NCI-H187 treated with DMSO at 0.1 percent for 48 hours (cell line): Measurements from ENCODE around the gene PCNX2.
A peak's percentile ranks its signal among the peaks of the same experiment; 100 is the strongest.

Experiments
- DNase-seq: peaks from one replicate; lab custom pipeline; 2025; lab: John Stamatoyannopoulos, UW

PCNX2 gene, protein sequence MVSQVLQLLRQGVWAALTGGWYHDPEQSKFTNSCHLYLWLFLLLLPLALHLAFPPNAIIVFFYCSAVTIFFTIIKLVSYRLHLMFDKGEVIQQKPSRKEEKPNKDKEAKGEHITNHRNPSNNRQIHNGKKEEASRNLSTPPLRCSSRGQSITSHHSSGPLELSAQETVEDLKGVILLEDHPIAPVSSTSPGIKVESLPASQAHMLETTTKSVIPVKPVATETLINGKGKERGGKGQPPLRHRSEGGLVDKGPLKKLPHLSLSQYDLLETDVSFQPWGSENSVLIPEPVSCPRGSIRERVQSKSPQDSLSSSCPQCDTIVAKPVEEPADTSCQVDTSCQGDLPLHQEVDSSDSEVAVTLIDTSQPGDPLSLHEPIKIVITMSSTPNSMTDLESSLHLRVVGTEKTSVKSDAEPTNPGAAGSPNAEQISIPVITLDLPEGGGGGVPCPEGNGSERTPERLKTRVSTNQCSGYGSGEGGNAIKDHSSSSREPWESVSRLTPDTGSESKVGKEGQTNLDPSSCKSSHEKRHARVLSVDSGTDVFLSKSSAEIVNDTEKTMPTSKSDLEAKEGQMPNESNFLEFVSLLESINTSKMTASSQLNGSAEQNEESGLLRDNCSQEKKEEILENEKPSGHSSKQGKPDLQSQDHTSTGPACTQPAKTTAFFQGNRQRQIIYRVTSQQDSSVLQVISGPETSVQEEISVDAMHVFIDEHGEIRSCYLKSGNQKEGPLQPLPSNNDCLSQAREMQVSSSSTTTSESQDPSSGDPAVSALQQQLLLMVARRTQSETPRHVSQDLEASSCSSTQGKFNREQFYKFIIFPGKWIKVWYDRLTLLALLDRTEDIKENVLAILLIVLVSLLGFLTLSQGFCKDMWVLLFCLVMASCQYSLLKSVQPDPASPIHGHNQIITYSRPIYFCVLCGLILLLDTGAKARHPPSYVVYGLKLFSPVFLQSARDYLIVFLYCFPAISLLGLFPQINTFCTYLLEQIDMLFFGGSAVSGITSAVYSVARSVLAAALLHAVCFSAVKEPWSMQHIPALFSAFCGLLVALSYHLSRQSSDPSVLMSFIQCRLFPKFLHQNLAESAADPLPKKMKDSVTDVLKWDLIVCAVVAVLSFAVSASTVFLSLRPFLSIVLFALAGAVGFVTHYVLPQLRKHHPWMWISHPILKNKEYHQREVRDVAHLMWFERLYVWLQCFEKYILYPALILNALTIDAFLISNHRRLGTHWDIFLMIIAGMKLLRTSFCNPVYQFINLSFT (N-terminal part only)

GRCh38 chr1:233295237-233295974 lies at the start of gene PCNX2:
Gene PCNX2 (minus strand): TSS chr1:233295725. CDS start chr1:233295478, 247 bp downstream.
- DNase-seq = no peak

- no peak for DNase-seq
These were observed 47.7 kb upstream of the PCNX2 start for GRCh38 chr1:233343262-233343661.

GRCh38 chr1:233342086-233342485 lies 46.6 kb upstream of the PCNX2 start:
- DNase-seq = no peak

DNA sequence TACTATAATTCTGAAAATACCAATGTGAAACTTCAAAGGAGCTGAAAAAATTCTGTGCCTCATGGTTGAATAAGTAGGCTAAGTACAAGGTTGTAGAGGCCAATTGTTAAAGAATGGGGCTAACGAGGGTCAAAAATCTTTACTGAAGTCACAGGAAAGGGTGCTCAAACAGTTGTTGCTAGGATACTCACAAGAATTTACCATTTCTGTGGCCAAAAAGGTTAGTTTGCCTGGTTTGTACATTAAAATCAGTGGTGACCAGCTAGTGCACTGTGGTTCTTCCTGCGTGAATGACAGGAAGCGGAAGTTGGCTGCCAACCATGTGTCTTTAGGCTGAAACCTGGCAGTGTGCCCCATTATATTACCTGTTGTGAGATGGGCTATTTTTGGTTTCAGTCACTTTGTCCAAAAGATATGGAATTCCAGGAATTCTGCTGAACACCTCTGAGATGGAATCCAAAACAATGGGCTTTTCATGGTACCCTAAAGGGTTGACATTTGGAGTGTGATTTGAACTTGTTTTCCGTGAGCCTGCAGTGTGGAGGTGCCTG lies 45.5 kb upstream of the PCNX2 start:
- no peak for DNase-seq

- no peak for DNase-seq
These were observed 44.6 kb upstream of the PCNX2 start for GRCh38 chr1:233340031-233340555.

- no peak for DNase-seq
These were observed 42.6 kb upstream of the PCNX2 start for GRCh38 chr1:233338102-233338501.

- no peak for DNase-seq
These were observed 42.0 kb upstream of the PCNX2 start for GRCh38 chr1:233337505-233337904.

GRCh38 chr1:233336554-233337456 lies 41.3 kb upstream of the PCNX2 start:
- DNase-seq = no peak

DNA sequence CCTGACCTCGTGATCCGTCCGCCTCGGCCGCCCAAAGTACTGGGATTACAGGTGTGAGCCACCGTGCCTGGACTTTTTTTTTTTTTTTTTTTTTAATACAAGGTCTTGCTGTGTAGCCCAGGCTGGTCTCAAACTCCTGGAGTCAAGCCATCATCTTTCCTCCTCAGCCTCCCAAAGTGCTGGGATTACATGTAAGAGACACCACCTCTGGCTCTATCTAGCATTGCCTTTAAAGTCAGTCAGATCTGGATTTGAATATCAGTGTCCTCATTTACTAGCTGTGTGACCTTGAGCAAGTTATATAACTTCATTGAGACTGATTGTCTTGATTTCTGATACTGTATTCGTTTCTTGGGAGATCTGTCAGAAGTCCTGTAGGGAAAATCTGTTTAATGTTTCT lies 38.6 kb upstream of the PCNX2 start:
- DNase-seq = no peak

DNA sequence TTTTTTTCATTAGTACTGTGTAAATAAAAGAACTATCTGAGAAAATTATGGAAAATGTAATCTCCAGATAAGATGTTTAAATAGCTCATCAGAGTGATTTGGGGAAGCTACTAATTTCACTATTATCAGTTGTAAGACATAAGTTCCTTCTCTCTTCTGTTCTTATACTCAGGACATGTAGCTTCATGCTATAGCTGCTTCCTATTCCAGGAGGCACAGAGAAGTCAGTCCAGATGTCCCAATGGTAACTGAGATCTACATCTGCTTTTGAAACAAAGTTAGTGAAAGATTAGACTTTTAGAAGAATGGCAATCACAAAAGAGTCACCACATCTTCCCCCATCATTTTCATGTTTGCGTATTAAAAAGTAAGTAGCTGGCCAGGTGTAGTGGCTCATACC lies 37.6 kb upstream of the PCNX2 start:
- no peak for DNase-seq

- no peak for DNase-seq
These were observed 36.4 kb upstream of the PCNX2 start for GRCh38 chr1:233331676-233332519.

GRCh38 chr1:233328142-233328921 lies 32.8 kb upstream of the PCNX2 start:
- DNase-seq = no peak

DNA sequence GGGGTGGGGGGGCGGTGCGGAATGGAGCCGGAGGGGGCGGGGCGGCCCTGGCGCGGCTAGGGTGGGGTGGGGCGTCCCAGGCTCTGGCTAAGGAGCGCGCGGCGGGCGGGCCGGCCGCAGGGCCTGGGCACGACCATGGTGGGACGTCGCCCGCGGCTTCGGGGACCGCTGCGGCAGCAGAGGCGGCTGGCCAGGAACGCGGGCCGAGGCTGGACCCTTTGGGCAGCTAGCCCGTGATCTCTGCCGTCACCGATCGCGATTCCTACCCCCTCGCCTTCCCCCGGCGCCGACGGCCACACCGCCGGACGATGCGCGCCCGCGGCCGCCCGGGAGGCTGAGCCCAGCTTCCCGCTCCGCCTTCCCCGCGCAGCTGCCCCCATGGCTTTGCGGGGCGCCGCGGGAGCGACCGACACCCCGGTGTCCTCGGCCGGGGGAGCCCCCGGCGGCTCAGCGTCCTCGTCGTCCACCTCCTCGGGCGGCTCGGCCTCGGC lies 32.2 kb upstream of the PCNX2 start, which contains the start of gene MAP3K21:
TSS of gene MAP3K21 (plus strand) at position 74 of the 491 bp plus-strand sequence. CDS start at position 379, 305 bp downstream.
- no peak for DNase-seq

- DNase-seq = peak; percentile 18
These were observed 31.5 kb upstream of the PCNX2 start for GRCh38 chr1:233326811-233327650.

DNA sequence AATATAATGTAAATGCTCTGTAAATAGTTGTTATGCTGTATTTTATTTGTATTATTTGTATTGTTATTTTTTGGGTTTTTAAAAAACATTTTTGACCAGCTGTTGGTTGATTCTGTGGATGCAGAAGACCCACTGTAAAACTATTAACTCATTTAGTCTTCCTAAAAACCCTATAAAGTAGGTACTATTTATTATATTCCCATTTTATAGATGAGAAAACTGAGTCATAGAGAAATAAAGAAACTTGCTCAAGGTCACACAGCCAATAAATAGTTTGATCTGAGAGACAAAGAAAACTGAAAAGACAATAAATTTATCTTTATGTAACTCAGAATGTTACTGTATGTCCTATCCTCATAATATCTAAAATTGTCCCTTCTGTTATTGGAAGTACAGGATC lies 30.8 kb upstream of the PCNX2 start:
- no peak for DNase-seq

GRCh38 chr1:233323718-233324117 lies 28.2 kb upstream of the PCNX2 start:
- no peak for DNase-seq

GRCh38 chr1:233320023-233320422 lies 24.5 kb upstream of the PCNX2 start:
- no peak for DNase-seq
